Activated CD8-positive, alpha-beta memory T cell treated with anti-CD3 and anti-CD28 coated beads, Interleukin-2, amount 10 ng/mL, durations not matched to agents 7 days and 5 days (primary cell): ENCODE data around the gene STAMBP. TPM values are rescaled to one million over a fixed set of nuclear protein-coding genes. Genes with fewer than 3 reads are reported as not detected.

Experiments used
- ATAC-seq: fragments of 150-1000 bp; cut with Tn5 transposase; one replicate; pipeline ENCODE4 v1.10.0; 2021; ENCODE audit warnings: moderate library complexity
- CTCF ChIA-PET: fragments of 350-600 bp; sonication (Branson Sonifier 250); formaldehyde crosslinking; loops from one replicate; lab custom pipeline; 2021; ENCODE audit warnings: antibody characterized with exemption; lab: Charles Lee
- DNase-seq: peaks from one replicate; pipeline ENCODE4 v3.0.0-alpha.2; 2020
- H3K27ac Mint-ChIP-seq: one replicate; pipeline ENCODE4 v1.8.0; 2021; ENCODE audit warnings: mild to moderate bottlenecking, mixed read lengths
- H3K27me3 Mint-ChIP-seq: one replicate; pipeline ENCODE4 v1.8.0; 2021; ENCODE audit warnings: mixed read lengths
- H3K36me3 Mint-ChIP-seq: one replicate; pipeline ENCODE4 v1.8.0; 2021; ENCODE audit warnings: mild to moderate bottlenecking, mixed read lengths
- H3K4me1 Mint-ChIP-seq: one replicate; pipeline ENCODE4 v1.8.0; 2021; ENCODE audit warnings: mixed read lengths
- H3K4me3 Mint-ChIP-seq: one replicate; pipeline ENCODE4 v1.8.0; 2021; ENCODE audit warnings: mild to moderate bottlenecking, moderate library complexity, mixed read lengths
- H3K9me3 Mint-ChIP-seq: one replicate; pipeline ENCODE4 v1.8.0; 2022; ENCODE audit warnings: low read depth, mixed read lengths
- total RNA-seq, 2 experiments: library from RNA; stranded (reverse); gene quantifications; one replicate each; pipeline ENCODE4 v1.2.3, GENCODE V29; 2021

The STAMBP gene
- total RNA-seq, 2 experiments from 2014 or later: 42.8 to 58.8 TPM

DNA sequence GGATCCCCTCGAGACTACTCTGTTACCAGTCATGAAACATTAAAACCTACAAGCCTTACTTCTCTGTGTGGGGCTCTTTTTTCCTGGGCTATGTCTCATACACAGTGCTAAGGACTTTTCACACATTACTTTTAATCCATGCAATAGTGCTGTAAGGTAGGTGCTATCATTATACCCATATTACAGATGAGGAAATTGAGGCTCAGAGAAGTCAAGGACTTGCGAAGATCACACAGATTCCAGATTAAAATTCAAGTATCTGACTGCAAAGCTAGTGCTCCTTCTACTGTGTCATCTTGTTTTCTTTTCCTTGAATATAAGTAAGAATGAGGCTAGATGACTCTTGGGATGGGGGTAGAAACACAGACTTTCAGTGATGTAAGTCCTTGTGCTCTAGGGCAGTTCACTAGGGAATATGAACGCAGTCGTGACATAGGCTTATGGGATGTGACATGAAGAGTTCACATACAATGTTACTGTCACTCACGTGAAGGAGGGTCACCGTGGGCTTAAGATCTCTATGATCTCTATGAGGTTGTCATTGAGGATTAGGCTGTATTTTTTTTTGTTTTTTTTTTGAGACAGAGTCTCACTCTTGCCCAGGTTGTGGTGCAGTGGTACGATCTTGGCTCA, 91.0 kb downstream of the STAMBP start:
- CTCF ChIA-PET: interaction anchor here (1.1 kb wide), 1 partner anchor 61 kb away, joined by 3 read pairs; no protein-coding TSS in a partner anchor
- peaks cover 6% of the 10 kb centered on the region for H3K27me3 Mint-ChIP-seq

DNA sequence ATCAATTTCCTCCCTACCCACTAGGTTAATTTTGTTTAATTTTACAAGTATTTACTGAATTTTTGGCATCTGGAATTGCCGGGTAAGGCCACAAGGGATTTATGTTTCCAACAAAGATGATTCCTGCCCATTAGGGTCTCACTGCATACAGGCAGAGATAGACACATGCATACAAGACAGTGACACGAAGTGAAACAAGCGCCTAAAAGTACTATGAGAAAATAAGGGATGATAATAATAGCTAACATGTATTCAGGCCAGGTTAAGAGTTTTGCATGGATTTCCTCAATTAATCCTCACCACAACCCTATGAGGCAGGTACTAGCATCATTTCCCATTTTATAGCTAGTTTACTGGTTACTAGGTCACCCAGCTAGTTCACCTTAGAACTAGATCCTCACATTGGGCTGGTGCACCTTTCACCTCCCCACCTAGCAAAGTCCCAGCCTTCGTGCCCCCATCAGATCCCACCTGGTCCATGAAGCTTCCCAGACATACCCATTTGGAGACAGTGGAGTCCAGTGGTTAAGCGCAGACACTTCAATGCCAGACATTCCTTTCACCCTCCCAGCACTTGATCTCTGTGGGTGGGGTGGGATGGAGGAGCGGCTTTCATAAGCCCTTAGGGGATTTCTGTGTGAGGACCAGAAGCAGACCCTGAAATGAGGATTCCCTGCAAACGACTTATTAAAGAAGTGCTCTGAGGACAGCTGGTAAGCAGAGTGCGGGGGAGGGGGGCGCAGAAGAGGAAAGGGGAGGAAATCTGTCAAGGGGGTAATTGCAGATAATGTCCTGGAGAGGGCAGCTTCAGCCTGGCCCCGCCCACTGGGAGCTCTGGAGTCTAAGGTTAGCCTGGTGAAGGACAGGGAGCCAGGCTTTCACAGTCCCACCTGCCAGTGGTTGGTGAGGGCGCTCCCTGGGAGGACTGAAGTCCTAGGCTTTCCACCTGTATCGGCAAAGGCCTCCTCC, 92.1 kb downstream of the STAMBP start:
- Mint-ChIP-seq H3K9me3 (no peaks in the 10 kb centered on the region), H3K36me3 (no peaks in the 10 kb centered on the region), H3K4me1 (peaks cover 14% of the 10 kb centered on the region), H3K4me3 (no peak overlapping the region), H3K27ac (no peak overlapping the region), H3K27me3 (peaks cover 6% of the 10 kb centered on the region)
- CTCF ChIA-PET: interaction anchor here (0.8 to 1.3 kb wide), 9 partner anchors 12 to 228 kb away, joined by 3 to 5 read pairs (median 3); partner anchors contain the start of genes BOLA3 and TET3
- peak; percentile 58 for DNase-seq
- ATAC-seq: peak; percentile 67

More for the DNA sequence above, 91.0 kb downstream of the STAMBP start:
- ATAC-seq (no peak), DNase-seq (no peak)
- Mint-ChIP-seq H3K27ac (no peak overlapping the region), H3K36me3 (no peaks in the 10 kb centered on the region), H3K4me1 (peaks cover 16% of the 10 kb centered on the region), H3K4me3 (no peak overlapping the region), H3K9me3 (no peaks in the 10 kb centered on the region)

DNA sequence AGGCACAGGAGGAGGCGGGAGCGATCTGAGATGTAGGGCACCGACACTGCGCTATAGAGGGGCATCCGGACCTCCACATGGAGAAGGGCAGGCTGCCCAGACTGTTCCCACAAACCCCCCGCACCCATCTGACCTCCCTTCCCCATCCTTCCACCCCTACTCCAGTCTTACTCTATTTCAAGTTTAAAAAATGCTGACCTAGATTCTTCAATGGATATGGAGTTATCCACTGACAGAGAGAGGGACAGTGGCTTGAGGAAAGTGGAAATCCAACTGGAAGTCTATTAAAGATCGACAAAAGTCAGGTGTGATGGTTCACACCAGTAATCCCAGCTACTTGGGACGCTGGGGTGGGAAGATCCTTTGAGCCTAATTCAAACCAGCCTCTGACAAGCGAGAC, 92.8 kb downstream of the STAMBP start:
- DNase-seq (no peak), ATAC-seq (no peak)
- Mint-ChIP-seq H3K4me3 (no peak overlapping the region), H3K36me3 (peaks cover under 1% of the 10 kb centered on the region), H3K27ac (no peak overlapping the region), H3K9me3 (no peaks in the 10 kb centered on the region), H3K4me1 (peaks cover 19% of the 10 kb centered on the region), H3K27me3 (peaks cover 6% of the 10 kb centered on the region)
- CTCF ChIA-PET: interaction anchor here (0.8 to 1.3 kb wide), 7 partner anchors 13 to 227 kb away, joined by 3 to 5 read pairs (median 3); partner anchors contain the start of genes BOLA3 and TET3

DNA sequence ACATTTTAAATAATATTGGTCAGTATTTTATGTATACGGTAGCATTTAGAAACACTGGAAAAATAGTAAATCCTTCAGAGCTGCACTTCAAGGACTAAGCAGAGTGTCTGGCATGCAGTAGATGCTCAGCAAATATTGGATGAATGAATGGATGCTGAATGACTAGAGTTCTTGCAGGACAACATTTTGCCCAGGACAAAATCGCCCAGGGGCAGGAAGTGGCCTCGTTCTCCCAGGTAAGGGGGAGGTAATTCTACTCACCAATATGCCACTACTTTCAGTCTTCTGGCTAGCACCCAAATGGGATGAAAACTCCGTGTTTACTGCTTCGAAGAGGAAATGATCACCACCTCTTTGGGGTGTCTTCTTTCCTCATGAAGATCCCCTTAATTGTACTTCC, 93.9 kb downstream of the STAMBP start:
- peaks cover 6% of the 10 kb centered on the region for H3K27me3 Mint-ChIP-seq
- H3K4me3 Mint-ChIP-seq: no peak overlapping the region
- ATAC-seq (no peak), DNase-seq (no peak)
- peaks cover 2% of the 10 kb centered on the region for H3K36me3 Mint-ChIP-seq
- no peaks in the 10 kb centered on the region for H3K9me3 Mint-ChIP-seq
- H3K4me1 Mint-ChIP-seq: peaks cover 21% of the 10 kb centered on the region
- CTCF ChIA-PET: interaction anchor here (0.7 to 1.4 kb wide), 2 partner anchors 79 to 80 kb away, joined by 3 read pairs; no protein-coding TSS in a partner anchor
- H3K27ac Mint-ChIP-seq: no peak overlapping the region

Other genes starting within 250 kb of the STAMBP start
- not detected for gene NAT8, start 186.5 kb upstream of the STAMBP start, total RNA-seq
- gene TPRKB, start 91.6 kb upstream of the STAMBP start, total RNA-seq: 10 to 100 TPM; 36.0 to 36.7 TPM
- gene DUSP11, start 48.9 kb upstream of the STAMBP start, total RNA-seq: 10 to 100 TPM; 23.9 to 30.2 TPM
- gene C2orf78, start 44.8 kb upstream of the STAMBP start, total RNA-seq: not detected
- gene ACTG2, start 64.0 kb downstream of the STAMBP start, total RNA-seq: not detected
- gene DGUOK, start 97.9 kb downstream of the STAMBP start, total RNA-seq: 10 to 100 TPM; 65.9 to 75.4 TPM
- gene TET3, start 155.9 kb downstream of the STAMBP start, total RNA-seq: 10 to 100 TPM; 12.7 to 13.7 TPM